ENCODE measurements around the gene BCL7A.
"Not testable (repeated sequence)": the region's sequence is repeated elsewhere in the genome, so short reads cannot be mapped to it uniquely, and the experiment has no call there.

BCL7A gene

DNA sequence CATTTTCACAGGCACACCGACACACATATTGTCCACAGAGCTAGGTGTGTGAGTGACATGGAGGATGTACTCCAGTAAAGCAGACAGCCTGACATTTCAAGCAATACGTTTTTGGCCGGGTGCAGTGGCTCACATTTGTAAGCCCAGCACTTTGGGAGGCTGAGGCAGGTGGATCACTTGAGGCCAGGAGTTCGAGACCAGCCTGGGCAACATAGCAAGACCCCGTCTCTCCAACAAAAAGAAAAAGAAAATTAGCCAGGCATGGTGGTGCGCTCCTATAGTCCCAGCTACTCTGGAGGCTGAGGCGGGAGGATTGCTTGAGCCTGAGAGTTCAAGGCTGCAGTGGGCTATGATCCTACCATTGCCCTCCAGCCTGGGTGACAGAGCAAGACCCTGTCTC lies 34.7 kb downstream of the BCL7A start:
- not testable (repeated sequence) for DNase-seq

DNA sequence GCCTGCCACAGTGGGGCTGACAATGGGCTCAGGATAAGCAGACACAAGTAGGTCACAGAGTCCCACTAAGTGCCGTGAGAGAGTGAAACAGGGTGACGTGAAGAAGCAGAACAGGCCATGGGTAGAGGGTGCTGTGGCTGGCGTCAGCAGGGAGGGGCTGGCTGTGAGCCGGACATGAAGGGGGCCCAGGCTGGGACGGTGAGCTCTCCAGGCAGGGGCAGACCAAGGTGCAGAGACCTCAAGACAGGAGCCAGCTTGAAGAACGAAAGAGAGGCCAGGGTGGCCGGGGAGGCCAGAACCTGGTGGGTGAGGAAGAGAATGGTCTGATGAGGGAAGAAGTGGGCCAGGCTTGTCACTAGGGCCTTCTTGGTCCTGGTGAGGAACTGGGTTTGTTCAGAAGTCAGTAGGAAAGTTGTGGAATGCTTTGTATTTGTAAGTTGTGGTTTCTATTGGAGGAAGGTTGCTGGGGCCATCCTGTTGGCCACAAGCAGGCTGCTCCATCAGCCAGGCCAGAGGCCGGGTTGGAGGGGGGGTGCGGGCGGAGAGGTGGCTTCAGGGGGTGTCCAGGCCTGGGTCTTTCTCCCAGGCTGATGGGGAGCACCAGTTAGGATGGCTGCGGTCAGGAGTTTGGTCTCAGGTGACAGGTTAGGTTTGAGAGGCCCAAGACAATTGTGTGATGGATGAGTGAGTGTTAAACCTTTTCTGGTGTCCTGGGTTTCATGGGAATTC lies 35.5 kb downstream of the BCL7A start:
- DNase-seq: no peak

DNA sequence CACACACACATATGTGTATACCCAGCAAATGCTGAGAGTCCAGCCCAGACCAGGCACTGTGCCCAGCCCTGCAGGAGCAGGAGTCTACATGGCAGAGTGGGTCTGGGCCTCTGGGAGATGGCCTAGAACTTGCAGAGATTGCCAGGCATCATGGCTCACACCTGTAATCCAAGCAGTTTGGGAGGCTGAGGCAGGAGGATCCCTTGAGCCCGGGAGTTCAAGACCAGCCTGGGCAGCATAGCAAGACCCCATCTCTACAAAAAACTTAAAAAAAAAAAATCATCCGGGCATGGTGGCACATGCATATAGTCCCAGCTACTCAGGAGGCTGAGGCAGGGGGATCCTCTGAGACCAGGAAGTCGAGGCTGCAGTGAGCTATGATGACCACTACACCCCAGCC lies 36.1 kb downstream of the BCL7A start:
- DNase-seq: no peak

DNA sequence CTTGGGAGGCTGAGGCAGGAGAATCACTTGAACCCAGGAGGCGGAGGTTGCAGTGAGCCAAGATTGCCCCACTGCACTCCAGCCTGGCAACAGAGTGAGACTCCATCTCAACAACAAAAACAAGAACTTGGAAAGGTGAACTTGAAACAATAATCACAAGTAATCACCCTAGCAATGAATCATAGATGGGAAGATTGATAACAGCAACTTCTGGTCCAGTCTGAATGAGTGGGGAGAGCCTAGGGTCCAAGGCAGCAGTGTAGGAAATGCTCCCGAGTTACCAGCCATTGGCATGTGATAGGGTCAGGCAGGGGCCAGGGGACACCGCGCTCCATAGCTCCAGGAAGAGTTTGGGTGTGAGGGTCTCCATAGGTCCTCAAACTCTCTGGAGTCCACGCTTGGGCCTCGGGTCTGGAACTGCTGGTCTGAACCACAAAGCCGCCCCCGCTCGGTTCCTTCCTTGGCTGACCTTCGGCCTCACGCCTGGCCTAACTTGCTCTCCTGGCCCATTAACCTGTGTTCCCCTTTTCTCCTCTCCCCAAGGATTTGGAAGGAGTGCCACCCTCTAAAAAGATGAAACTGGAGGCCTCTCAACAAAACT lies 37.0 kb downstream of the BCL7A start:
- DNase-seq: no peak

DNA sequence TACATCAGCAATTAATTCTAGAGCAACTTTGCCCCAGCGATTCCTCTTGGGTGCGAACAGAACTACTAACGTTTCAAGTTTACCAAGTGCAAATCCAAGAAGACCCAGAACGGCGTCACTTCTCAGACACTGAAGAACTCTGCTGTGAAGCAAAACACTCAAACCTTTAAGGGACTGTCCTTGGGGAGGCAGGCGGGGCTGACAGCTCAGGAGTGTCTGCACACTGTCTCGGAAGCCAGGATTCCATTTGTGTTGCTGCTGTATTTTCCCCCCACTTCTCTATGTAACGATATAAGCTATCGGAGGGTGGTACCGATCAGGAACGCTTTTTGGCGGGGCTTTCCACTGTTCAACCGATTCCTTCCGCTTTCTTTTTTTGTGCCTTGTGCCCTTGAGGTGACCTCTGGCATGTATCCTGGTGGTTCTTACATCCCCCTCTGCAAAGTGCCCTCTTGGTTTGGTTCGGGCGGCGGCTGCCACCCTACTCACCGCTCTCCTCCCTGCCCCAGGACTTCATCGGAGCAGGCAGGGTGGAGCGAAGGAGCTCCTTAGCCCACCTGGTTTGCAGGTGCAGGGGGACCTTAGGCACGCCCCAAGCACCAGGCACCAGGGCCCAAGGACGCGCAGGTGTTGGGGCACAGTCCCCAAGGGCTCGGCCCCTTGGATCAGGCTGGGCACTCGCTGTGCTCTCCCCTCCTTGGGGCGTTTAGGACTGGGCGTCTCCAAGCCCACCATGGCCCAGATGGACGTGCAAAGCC lies 37.7 kb downstream of the BCL7A start:
- no peak for DNase-seq

DNA sequence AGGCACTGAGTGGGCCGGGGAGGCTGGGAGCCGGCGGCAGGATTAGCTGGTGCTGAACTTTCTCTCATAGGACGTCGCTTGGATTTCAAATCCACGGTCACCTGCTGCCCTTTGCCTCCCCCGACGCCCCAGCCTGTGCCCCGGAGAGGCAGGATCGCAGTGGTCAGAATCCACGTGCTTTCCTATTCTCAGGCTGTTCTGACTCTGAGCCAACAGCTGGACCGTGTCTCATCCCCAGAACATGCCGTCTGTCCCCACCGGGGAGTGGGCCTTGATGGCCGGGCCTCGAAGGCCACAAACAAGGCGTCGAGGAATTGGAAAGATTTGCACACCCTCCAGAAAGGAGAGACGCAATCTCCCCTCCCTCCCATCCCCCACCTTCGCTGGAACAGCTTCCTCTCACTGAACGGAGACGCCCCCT lies 38.4 kb downstream of the BCL7A start:
- no peak for DNase-seq

DNA sequence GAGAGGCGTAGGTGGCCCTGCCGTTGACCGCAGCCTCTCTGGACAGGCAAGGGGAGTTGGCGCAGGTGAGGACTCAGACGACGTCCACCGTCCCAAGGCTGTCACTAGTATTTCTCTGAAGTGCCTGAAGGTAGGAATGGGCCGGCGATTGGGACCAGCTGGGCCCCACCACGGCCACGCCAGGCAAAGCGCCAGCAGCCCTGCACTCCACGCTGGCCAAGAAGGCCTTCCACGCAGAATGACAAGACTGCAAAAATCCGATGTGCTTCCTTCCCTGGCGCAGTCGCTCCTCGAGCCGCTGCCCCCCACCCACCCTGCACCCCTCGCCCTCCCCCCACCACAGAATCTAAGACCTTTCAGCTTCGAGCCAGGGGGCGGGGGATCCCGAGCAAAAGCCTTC lies 39.6 kb downstream of the BCL7A start:
- DNase-seq: no peak

DNA sequence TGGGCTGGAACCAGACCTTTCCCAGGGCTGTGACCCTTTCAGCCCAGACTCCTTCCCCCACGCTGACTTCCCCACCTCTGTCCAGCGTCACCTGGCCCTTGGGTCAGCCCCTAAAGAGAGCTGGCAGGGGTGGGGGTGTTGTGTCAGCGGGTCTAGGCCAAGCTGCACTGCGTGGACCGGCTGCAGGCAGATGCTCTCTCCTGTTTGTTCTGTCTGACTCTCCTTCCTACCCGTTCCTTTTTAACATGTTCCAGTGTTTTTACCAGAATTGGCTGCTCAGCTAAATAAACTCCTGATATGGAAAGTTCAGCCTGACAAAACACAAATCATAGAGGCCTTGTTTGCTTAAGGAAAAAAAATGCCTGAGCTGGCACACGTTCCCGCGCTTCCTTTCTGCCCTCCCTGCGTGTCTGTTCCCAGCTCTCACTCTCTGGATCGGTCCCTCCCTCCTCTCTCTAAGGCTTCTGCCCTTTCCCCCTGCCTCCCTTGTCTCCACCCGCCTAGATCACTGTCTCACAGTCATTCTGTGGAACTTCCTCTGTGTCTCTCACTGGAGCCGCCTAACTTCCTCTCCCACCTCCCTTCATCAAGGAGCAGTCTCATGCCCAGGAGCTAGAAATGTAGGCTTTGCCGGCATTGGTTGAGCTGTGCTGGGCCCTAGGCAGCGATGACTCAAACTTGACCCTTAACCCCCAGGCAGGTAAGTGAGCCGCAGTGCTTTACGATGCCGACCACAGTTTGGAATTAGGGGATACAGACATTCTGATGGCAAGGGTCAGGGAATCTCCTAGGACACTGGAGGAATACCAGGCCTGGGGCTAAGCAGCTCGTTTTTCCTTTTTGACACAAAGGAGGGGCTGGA lies 41.4 kb downstream of the BCL7A start:
- peak in 1 of 2 donors; percentile 39 for DNase-seq

DNA sequence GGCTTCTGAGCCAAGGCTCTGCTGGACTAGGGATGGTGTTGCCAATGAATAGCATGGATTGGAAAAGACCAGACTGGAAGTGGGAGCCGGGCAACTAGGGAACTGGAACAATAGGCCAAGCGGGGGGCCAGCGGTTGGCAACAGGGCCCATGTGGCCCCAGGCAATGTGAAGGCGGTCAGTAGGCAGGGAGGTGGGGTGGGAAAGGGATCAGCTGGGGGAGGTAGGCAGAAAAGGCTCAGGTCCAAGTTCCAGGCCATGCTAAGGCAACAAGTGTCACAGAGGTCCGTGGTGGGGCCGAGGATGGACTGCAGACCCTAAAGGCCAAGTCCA lies 42.0 kb downstream of the BCL7A start:
- no peak for DNase-seq

DNA sequence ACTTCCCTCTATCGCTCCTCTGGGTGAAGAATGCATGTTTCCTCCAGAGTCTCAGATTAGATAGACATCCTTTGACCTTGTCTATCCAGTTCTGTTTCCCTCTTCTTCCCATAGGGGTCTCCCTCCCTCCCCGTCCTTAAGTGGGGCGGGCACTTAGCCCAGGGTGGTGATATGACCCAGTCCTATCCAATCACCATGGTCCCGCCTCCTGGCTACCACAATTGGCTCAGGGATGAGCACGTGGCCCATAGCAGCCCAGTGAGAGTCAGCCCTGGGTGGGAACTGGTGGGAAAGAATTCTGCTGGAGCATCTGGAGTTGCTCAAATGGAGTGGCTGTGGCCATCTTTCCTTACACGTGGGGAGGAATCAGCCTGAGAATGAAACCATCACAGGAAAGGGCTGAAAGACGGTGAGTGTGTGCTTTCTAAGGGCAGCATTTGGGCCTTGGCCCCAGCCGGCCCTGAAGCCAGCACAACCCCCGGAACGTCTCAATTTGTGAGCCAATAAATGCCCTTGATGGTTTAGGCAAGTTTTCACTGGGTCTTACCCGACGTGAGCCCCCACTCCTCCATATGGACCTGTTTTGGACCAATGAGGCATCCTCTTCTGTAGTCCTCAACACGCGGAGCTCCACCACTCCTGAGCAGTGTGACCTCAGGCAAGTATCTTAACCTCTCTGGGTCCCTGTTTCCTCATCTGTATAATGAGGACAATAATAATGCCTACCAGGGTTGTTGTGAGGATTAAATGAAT lies 42.5 kb downstream of the BCL7A start:
- peak; percentile 33 to 56 for DNase-seq

DNA sequence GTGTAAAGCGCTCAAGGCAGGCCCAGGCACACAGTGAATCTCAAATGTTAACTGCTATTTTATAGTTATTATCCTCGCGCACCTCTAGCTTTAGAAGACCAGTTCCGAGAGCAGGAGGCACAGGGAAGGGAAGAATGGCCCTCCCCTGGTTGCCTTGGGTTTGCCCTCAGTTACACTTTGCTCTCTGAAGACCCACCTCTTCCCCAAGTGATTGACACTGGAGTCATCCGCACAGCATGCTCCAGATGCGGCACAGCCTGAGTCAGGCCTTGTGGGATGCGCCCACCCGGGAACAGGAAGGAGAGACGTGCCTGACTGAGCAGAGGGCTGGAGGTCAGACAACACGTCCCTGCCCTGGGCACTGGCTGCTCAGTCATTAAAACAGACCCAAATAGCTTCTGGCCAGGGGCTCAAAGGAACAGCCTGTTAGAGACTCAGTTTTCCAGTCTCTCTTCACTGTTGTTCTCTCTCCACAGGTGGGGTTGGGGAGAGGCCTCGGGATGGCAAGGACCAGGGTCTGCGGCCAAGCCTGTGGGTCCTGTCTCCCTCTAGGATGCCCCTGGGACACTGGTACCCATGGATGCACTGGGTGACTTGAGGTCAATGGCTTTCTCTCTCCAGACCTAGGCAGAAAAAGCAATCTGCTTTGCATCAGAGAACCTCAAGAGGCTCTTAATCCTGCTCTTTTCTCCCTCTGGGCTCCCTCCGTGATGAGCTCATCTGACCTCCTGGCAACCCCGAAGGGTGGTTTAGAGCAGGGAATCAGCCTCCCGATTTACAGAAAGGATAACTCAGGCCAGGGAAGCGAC lies 43.3 kb downstream of the BCL7A start:
- no peak for DNase-seq

DNA sequence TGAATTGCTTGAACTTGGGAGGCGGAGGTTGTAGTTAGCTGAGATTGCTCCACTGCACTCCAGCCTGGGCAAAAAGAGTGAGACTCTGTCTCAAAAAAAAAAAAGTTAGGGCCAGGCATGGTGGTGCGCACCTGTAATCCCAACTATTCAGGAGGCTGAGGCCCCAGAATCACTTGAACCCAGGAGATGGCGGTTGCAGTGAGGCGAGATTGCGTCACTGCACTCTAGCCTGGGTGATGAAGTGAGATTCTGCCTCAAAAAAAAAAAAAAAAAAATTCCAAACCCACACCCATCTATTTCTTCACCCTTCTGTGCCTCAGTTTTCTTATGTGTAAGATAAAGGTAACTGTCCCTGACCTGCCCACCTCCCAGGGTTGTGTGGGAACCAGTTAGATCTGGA lies 45.9 kb downstream of the BCL7A start:
- no peak for DNase-seq

DNA sequence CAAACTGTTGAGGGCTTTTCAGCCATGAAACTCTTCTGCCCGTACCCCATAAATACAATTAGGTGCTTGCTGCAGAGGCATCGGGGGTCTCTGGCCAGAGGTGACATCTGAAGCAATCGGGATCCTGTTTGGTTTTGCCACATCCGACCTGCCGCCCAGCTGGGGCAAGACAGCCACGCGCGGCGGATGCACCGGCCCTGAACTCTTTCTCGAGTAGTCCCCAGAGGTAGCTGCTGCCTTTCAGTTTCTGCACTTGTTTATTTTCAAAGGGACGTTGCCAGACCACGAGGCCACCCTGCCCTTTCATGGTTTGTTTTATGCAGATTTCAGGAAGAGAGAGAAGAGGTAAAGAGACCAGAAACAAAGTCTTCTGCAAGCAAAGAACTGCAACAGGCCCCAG lies 46.3 kb downstream of the BCL7A start:
- peak; percentile 31 to 63 for DNase-seq

DNA sequence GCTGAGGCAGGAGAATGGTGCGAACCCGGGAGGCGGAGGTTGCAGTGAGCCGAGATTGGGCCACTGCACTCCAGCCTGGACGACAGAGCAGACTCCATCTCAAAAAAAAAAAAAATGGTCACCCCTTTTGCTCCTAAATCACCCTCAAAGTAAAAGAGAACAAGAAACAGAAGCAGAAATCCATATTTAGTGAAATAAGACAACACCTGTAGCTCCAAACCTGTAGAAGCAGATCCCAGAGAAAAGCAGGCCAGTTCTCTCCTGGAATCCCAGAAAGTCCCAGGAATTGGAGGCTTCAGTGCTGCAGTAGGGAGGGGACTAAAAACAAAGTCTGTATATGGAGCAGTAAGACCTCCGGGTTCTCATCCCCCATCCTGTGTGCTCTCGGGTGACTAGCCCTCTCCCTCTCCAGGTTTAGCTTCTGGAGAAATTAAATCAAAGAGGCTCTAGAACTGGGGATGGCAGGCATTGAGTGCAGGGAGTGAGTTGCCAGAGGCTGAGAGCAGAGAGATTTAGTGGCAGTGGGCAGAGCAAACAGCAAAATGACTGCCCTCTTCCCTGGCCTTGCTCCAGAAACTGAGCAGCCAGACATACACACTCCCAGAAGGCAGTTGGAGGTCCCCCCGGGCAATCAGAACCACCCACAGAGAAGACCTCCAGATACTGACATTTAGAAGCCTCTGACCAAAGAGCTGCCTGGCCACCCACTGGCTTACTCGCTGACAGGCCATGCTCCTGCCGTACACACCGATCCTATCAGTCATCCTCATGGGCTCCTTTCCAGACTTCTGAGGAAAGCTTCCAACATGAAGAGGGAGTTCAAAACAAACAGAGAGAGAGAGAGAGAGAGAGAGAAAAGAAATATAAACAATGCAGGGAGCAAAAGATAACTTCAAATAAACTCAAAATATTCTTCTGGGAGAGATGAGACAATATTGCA lies 50.6 kb downstream of the BCL7A start:
- DNase-seq: no peak

DNA sequence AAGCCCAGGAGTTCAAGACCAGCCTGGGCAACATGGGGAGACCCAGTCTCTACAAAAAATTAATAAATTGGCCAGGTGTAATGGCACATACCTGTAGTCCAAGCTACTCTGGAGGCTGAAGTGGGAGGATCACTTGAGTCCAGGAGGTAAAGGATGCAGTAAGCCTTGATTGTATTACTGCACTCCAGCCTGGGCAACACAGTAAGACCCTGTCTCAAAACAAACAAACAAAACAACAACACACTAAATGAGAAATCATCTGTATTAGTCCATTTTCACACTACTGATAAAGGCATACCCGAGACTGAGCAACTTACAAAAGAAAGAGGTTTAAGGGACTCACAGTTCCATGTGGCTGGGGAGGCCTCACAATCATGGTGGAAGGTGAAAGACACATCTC lies 52.1 kb downstream of the BCL7A start:
- DNase-seq: no peak

DNA sequence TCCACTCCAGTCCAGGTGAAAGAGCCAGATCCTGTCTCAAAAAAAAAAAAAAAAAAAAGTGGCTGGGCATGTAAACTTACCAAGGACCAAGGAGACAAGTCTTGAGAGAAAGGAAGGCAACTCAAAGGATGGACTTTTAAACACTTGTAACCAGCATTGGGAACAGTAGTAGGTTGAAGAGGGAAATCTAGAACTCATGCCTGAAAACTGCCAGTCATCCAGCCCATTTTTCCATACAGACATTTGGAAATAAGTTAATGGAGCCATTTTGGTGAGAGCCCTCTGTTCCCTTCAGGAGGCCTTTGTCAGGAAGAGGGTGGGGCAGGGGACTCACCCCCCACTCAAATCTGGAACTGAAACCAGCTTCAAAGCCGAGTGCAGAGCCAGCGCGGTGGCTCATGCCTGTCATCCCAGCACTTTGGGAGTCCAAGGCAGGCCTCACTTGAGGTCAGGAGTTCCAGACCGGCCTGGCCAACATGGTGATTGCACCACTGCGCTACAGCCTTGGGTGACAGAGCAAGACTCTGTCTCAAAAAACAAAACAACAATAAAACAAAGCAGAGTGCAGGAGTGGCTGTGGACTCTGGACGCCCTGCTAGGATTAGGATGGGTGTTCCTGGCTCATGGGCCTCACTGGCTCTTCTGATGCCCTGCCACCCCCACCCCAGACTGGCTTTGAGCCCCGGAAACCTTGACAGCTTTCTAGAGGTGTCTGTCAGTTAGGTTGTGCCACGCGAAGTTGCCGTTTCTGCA lies 55.2 kb downstream of the BCL7A start:
- peak in 1 of 2 donors; percentile 35 for DNase-seq

DNA sequence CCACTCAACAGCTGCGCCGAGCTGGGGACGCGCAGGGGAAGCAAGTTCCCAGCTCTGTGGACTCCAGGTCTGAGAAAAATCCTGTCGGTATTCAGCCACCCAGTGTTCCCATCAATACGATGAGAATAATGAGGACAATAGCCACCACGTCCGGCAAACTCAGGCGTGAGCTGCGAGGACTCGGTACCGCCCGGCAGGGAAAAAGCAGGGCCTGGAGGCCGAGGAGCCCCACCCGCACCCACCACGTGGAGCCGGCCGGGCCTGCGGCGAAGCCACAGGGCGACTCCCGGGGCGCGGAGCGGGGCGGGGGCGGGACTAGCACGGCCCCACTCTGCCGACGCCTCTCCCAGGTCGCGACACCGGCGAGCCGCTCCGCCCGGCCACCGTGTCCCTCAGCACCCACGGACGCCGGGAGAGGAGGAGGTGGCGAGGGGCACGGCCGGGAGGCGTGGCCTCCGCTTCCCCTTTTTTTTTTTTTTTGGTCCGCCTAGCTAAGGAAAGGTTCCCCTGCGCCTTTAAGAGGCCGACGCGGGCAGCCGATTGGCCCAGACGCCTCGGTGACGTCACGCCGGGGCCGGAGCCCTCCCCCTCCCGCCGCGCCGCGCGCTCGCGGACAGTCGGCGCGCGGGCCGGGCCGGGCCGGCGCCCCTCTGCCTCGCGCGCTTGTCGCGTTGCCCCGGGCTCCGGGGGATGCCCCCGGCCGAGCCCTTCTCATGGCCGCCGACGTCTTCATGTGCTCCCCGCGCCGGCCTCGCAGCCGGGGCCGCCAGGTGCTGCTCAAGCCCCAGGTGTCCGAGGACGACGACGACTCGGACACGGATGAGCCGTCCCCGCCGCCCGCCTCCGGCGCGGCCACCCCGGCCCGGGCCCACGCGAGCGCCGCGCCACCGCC lies 56.7 kb downstream of the BCL7A start, which contains the start of gene MLXIP:
Gene MLXIP (plus strand): TSS at position 616 of the 892 bp plus-strand sequence. CDS start 98 bp downstream, at position 714.
- peak; percentile 91 for DNase-seq

DNA sequence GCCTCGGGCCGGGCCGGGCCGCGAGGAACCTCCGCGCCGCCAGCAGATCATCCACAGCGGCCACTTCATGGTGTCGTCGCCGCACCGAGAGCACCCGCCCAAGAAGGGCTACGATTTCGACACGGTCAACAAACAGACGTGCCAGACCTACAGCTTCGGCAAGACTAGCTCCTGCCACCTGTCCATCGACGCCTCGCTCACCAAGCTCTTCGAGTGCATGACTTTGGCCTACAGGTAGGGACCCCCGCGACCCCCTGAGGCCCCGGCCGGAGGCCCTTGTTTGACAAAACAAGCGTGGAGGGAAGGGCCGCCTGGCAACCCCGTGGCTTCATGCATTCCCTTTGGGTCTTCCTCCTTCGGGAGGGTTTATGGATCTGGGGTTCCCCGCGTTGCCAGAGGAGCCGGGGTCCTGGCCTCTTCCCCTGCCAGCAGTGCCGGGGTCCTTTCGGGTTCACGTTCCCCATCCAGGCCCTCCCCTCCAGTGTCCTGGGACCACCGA lies 57.4 kb downstream of the BCL7A start:
- no peak for DNase-seq

Measured in CD4-positive, alpha-beta T cell treated with Interleukin-4 for 1 hour (primary cell).